Activated T-cell treated with anti-CD3 and anti-CD28 coated beads, Interleukin-2, amount 50 U/mL, for 72 hours (primary cell): ENCODE data around the gene RNF215. TPM values are rescaled to one million over a fixed set of nuclear protein-coding genes. Genes with fewer than 3 reads are reported as not detected.
"Not testable (repeated sequence)": the region's sequence is repeated elsewhere in the genome, so short reads cannot be mapped to it uniquely, and the experiment has no call there.

Experiments
- ATAC-seq, 2 donors: fragments of 150-1000 bp; cut with Tn5 transposase; replicated peaks in 1 of 2; 2 replicates each; pipeline ENCODE4 v1.10.0; 2021; ENCODE audit warnings: moderate library complexity in 2 of 2, mild to moderate bottlenecking in 1 of 2
- DNase-seq, 2 donors: peaks; one replicate each; pipeline ENCODE4 v3.0.0; 2021 to 2022; ENCODE audit warnings: mixed read lengths in 1 of 2
- H3K27ac Mint-ChIP-seq: one replicate; pipeline ENCODE4 v1.8.0; 2022; ENCODE audit warnings: mild to moderate bottlenecking, moderate library complexity, mixed read lengths
- H3K27me3 Mint-ChIP-seq: one replicate; pipeline ENCODE4 v1.8.0; 2022; ENCODE audit warnings: low read depth, mixed read lengths
- H3K36me3 Mint-ChIP-seq, 2 donors: one replicate each; pipeline ENCODE4 v1.8.0; 2022; ENCODE audit warnings: mixed read lengths in 2 of 2, mild to moderate bottlenecking in 1 of 2; ENCODE audit not compliant: insufficient read depth in 2 of 2
- H3K4me1 Mint-ChIP-seq: one replicate; pipeline ENCODE4 v1.8.0; 2022; ENCODE audit warnings: low read depth, mixed read lengths
- H3K4me3 Mint-ChIP-seq, 2 donors: one replicate each; pipeline ENCODE4 v1.8.0; 2022; ENCODE audit warnings: mild to moderate bottlenecking in 2 of 2, mixed read lengths in 2 of 2, moderate library complexity in 2 of 2
- H3K9me3 Mint-ChIP-seq, 2 donors: one replicate each; pipeline ENCODE4 v1.8.0; 2022; ENCODE audit warnings: mixed read lengths in 2 of 2
- total RNA-seq, 2 donors: library from RNA; stranded (reverse); gene quantifications; one replicate each; pipeline ENCODE4 v1.2.3, GENCODE V29; 2022

The RNF215 gene
- total RNA-seq, 2 donors from 2014 or later: 8.4 to 12.4 TPM

- DNase-seq: no peak
Measured at GRCh38 chr22:30413745-30414524, 26.7 kb upstream of the RNF215 start.

DNA sequence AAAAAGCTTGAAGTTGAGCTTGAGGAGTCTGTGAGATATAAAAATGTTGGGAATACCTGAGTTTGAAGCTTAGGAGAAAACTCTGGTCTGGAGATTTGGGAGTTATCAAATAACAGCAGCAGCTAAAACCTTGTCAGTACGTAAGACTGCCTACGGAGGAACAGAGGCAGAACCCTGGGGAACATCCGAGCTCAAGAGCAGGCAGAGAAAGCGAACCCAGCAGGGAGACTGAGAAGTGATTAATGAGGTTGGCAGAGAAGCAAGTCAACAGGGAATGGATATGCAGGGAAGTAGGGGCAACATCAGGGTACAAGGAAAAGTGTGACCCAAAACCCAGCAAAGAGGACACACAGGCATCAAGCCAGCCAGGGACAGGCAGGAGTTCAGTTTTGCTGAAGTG lies 25.8 kb upstream of the RNF215 start:
- DNase-seq (no peak), ATAC-seq (no peak)
- Mint-ChIP-seq H3K27ac (peak overlapping the region; percentile 3), H3K27me3 (no peaks in the 10 kb centered on the region), H3K9me3 (no peaks in the 10 kb centered on the region), H3K36me3 (peaks cover 8 to 26% of the 10 kb centered on the region in 2 donors), H3K4me3 (peak overlapping the region in 1 of 2 donors; percentile 23), H3K4me1 (peaks cover 43% of the 10 kb centered on the region)

More at GRCh38 chr22:30413745-30414524, 26.7 kb upstream of the RNF215 start:
- Mint-ChIP-seq H3K36me3 (peaks cover 9 to 29% of the 10 kb centered on the region in 2 donors), H3K9me3 (no peaks in the 10 kb centered on the region), H3K27me3 (no peaks in the 10 kb centered on the region), H3K27ac (peak overlapping the region; percentile 84), H3K4me1 (peaks cover 43% of the 10 kb centered on the region), H3K4me3 (peak overlapping the region; percentile 4 to 24)
- peak; percentile 56 to 60 for ATAC-seq

DNA sequence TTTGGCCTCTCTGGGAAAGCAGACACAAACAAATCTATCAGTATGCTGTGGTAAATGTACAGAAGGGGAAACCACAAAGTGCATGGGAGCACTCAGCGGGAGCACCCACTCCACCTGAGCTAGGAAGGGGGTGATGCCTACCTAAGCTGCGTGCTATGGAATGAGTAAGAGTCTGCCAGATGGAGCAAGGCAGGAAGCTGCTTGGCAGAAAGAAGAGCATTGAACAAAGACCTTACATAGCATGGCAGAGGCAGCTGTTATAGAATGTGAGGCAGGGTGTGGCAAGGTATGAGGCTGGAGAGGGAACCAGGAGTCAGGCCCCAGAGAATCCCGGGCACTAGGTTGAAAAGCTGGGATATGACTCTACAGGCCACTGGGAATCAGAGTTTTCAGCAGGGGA lies 24.6 kb upstream of the RNF215 start:
- ATAC-seq (no peak), DNase-seq (no peak)
- Mint-ChIP-seq H3K27me3 (no peaks in the 10 kb centered on the region), H3K27ac (no peak overlapping the region), H3K9me3 (no peaks in the 10 kb centered on the region), H3K4me3 (no peak overlapping the region), H3K4me1 (peaks cover 43% of the 10 kb centered on the region), H3K36me3 (peaks cover 8 to 25% of the 10 kb centered on the region in 2 donors)

- no peak overlapping the region for H3K27ac Mint-ChIP-seq
Measured at GRCh38 chr22:30408388-30409102, 21.3 kb upstream of the RNF215 start.

GRCh38 chr22:30406400-30406799 lies 19.2 kb upstream of the RNF215 start:
- H3K4me3 Mint-ChIP-seq: no peak overlapping the region
- no peak for ATAC-seq
- H3K4me1 Mint-ChIP-seq: peaks cover 6% of the 10 kb centered on the region
- H3K27me3 Mint-ChIP-seq: no peaks in the 10 kb centered on the region
- DNase-seq: no peak
- no peaks in the 10 kb centered on the region for H3K9me3 Mint-ChIP-seq
- no peak overlapping the region for H3K27ac Mint-ChIP-seq
- H3K36me3 Mint-ChIP-seq: peaks cover 2 to 11% of the 10 kb centered on the region in 2 donors

More at GRCh38 chr22:30408388-30409102, 21.3 kb upstream of the RNF215 start:
- Mint-ChIP-seq H3K4me1 (peaks cover 26% of the 10 kb centered on the region), H3K4me3 (no peak overlapping the region), H3K36me3 (peaks cover 8 to 19% of the 10 kb centered on the region in 2 donors), H3K27me3 (no peaks in the 10 kb centered on the region), H3K9me3 (no peaks in the 10 kb centered on the region)
- ATAC-seq (peak; percentile 39 to 53), DNase-seq (no peak)

- ATAC-seq (no peak), DNase-seq (no peak)
- Mint-ChIP-seq H3K9me3 (no peaks in the 10 kb centered on the region), H3K4me1 (peaks cover under 1% of the 10 kb centered on the region), H3K36me3 (peaks cover under 1 to 5% of the 10 kb centered on the region in 2 donors), H3K4me3 (no peak overlapping the region), H3K27me3 (no peaks in the 10 kb centered on the region), H3K27ac (no peak overlapping the region)
Measured at GRCh38 chr22:30405731-30406130, 18.5 kb upstream of the RNF215 start.

GRCh38 chr22:30404307-30404706 lies 17.1 kb upstream of the RNF215 start:
- no peaks in the 10 kb centered on the region for H3K27me3 Mint-ChIP-seq
- ATAC-seq: no peak
- no peak overlapping the region for H3K27ac Mint-ChIP-seq
- H3K4me3 Mint-ChIP-seq: no peak overlapping the region
- no peak for DNase-seq
- peaks cover 0 to 5% of the 10 kb centered on the region in 2 donors for H3K36me3 Mint-ChIP-seq
- H3K9me3 Mint-ChIP-seq: no peaks in the 10 kb centered on the region
- peaks cover under 1% of the 10 kb centered on the region for H3K4me1 Mint-ChIP-seq

- not testable (repeated sequence) for ATAC-seq, H3K4me3 Mint-ChIP-seq, H3K27me3 Mint-ChIP-seq, H3K27ac Mint-ChIP-seq, DNase-seq, H3K9me3 Mint-ChIP-seq, H3K36me3 Mint-ChIP-seq
- peaks cover 16% of the 10 kb centered on the region for H3K4me1 Mint-ChIP-seq
Measured at GRCh38 chr22:30402766-30403104, 15.5 kb upstream of the RNF215 start.

DNA sequence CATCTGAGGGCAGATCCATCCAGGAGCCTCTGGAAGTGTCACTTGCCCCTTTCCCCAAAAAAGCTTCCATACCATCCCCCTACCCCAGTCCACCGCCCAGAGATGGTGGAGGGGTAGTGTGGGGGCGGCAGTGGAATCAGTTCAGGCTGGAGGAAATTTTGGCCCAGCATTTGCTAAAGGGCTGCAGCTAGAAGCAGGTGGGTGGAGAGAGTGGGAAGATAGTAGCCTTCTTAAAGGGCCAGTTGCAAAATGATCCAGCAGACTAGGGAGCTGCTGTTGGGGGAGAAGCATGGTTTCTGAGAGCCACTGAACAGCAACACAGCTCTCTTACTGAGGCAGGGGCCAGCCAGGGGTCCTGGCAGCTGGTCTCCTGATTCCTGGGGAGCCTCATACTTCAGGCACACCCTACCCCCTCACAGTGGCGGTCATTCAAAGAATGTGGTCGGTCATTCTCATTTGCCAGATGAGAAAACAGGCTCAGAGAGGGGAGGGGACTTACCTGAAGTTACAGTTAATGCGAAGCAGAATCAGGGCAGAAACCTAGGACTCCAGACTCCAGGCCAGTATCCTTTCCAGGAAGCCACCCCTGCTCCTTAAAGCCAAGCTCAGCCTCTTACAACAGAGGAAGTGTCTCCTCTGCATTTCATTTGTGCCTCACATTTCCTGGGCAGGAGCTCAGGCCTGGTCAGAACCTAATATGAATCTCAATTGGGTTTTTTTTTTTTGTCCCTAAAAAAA lies 15.0 kb upstream of the RNF215 start:
- Mint-ChIP-seq H3K9me3 (no peaks in the 10 kb centered on the region), H3K4me3 (no peak overlapping the region), H3K36me3 (peaks cover 0 to 5% of the 10 kb centered on the region in 2 donors), H3K4me1 (peaks cover 18% of the 10 kb centered on the region), H3K27me3 (no peaks in the 10 kb centered on the region), H3K27ac (peak overlapping the region; percentile 38)
- DNase-seq (no peak), ATAC-seq (no peak)

DNA sequence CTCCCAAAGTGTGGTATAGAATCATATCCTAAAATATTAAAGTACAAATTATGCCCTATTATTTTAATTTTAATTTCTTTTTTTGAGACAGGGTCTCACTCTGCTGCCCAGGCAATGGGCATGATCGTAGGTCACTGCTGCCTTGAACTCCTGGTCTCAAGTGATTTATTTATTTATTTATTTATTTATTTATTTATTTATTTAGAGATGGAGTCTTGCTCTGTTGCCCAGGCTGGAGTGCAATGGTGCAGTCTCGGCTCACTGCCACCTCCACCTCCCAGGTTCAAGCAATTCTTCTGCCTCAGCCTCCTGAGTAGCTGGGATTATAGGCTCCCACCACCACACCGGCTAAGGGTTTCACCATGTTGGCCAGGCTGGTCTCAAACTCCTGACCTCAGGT lies 13.8 kb upstream of the RNF215 start:
- not testable (repeated sequence) for H3K27ac Mint-ChIP-seq, H3K4me3 Mint-ChIP-seq, ATAC-seq, H3K27me3 Mint-ChIP-seq, H3K9me3 Mint-ChIP-seq, DNase-seq, H3K36me3 Mint-ChIP-seq
- H3K4me1 Mint-ChIP-seq: peaks cover 27% of the 10 kb centered on the region

DNA sequence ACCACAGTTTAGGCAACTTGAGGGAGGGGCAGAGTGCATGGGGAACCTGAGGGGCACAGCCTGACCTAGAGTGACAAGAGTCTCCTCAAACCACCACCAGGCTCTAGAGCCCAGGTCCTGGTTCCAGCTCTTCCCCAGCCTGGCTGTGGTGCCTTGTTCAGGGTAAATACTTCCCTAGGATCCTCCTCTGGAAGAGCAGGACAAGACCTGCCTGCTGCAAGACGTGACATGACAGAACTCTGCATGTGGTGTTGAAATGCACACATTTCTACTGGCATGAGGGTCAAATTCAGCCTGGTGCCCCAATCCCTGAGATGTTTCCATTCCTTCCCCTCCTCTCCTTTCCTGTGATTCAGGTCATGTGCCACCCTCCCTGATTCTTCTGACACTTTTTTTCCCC lies 12.9 kb upstream of the RNF215 start:
- Mint-ChIP-seq H3K4me1 (peaks cover 32% of the 10 kb centered on the region), H3K27ac (no peak overlapping the region), H3K4me3 (no peak overlapping the region), H3K27me3 (no peaks in the 10 kb centered on the region), H3K36me3 (peaks cover 0 to 3% of the 10 kb centered on the region in 2 donors), H3K9me3 (no peaks in the 10 kb centered on the region)
- no peak for DNase-seq
- ATAC-seq: no peak

DNA sequence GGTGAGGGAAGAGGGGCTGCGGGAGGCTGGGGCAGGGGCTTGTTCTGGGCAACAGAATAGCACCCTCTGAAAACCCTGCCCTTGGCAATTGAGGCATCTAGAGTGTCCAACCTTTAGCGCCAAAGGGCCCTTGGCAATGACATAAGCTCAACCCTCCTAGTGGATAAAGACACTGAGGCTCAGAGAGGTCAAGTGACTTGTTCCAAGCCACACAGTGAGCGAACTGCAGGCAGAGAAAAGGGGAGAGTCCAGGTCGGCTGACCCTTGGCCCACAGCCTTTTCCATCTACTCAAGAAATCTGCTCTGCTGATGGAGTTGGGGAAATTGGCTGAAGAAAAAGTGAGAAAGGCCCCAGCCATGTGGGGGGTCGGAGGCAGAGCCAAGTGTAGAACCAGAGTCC lies 12.5 kb upstream of the RNF215 start:
- Mint-ChIP-seq H3K36me3 (peaks cover 0 to 3% of the 10 kb centered on the region in 2 donors), H3K4me1 (peaks cover 32% of the 10 kb centered on the region), H3K27ac (no peak overlapping the region), H3K9me3 (no peaks in the 10 kb centered on the region), H3K4me3 (no peak overlapping the region), H3K27me3 (no peaks in the 10 kb centered on the region)
- ATAC-seq (no peak), DNase-seq (no peak)
